HepG2 (cell line): Measurements from ENCODE around the gene GNAI2. TPM values are rescaled to one million over a fixed set of nuclear protein-coding genes. Genes with fewer than 3 reads are reported as not detected.

Source experiments
- DPF2 ChIP-seq: sonication (generic); formaldehyde crosslinking; IDR thresholded peaks from 2 replicates; pipeline ENCODE4 v1.4.0; 2020; ENCODE audit warnings: mild to moderate bottlenecking, low read depth, missing genetic modification reagents, borderline replicate concordance
- HDAC6 ChIP-seq: fragments of 200-600 bp; sonication (generic); IDR thresholded peaks from 2 replicates; pipeline ENCODE4 v1.7.0; 2017; ENCODE audit warnings: mild to moderate bottlenecking, antibody characterized with exemption, low read length, low read depth
- HOXD1 ChIP-seq: sonication (generic); formaldehyde crosslinking; IDR thresholded peaks from 2 replicates; pipeline ENCODE4 v1.5.0; 2020; ENCODE audit warnings: missing genetic modification reagents
- YEATS4 ChIP-seq: sonication (generic); formaldehyde crosslinking; IDR thresholded peaks from 2 replicates; pipeline ENCODE4 v1.4.0; 2020; ENCODE audit warnings: missing genetic modification reagents, borderline replicate concordance
- ZNF121 ChIP-seq: sonication (generic); formaldehyde crosslinking; IDR thresholded peaks from 2 replicates; pipeline ENCODE4 v1.5.0; 2020; ENCODE audit warnings: mild to moderate bottlenecking, missing genetic modification reagents
- polyA plus RNA-seq, 8 experiments: library from polyadenylated mRNA; depleted of rRNA in 3 of 8; stranded (reverse) in 7 of 8; unstranded in 1 of 8; fragments of >200 nt; fragmentation: Illumina TruSeq in 4 of 8; extraction: Trizol in 4 of 8; gene quantifications; 2 replicates each; pipeline versions ENCODE4 v1.2.1 to v1.2.3, GENCODE V29; 2011 to 2016; ENCODE audit warnings: low read depth in 4 of 8, missing spikeins in 1 of 8, mixed read lengths in 1 of 8; ENCODE audit not compliant: insufficient read depth in 1 of 8
- total RNA-seq, 5 experiments: library from RNA; depleted of rRNA; stranded (reverse); fragments of >200 nt; fragmentation: Illumina TruSeq; extraction: Trizol; gene quantifications; 2 replicates each; pipeline ENCODE4 v1.2.3, GENCODE V29; 2016; ENCODE audit warnings: low read depth in 1 of 5
- TF ChIP-seq, protein P1 (sequence below): sonication (generic); formaldehyde crosslinking; IDR thresholded peaks from 2 replicates; pipeline ENCODE4 v1.8.0; 2022; ENCODE audit warnings: low read depth, missing genetic modification reagents
- TF ChIP-seq, protein P2 (sequence below): sonication (generic); formaldehyde crosslinking; IDR thresholded peaks from 2 replicates; pipeline ENCODE4 v1.5.1; 2020; ENCODE audit warnings: missing genetic modification reagents, mild to moderate bottlenecking, borderline replicate concordance
- TF ChIP-seq, protein P3 (sequence below): sonication (generic); formaldehyde crosslinking; IDR thresholded peaks from 2 replicates; pipeline ENCODE4 v1.4.0; 2020; ENCODE audit warnings: missing genetic modification reagents, borderline replicate concordance

Gene GNAI2
- total and polyA plus RNA-seq, 2 of the 13 experiments (the other 11 are each of a cell fraction or from before 2014, with no cell fraction given), result 51.1 to 66.2 TPM

DNA sequence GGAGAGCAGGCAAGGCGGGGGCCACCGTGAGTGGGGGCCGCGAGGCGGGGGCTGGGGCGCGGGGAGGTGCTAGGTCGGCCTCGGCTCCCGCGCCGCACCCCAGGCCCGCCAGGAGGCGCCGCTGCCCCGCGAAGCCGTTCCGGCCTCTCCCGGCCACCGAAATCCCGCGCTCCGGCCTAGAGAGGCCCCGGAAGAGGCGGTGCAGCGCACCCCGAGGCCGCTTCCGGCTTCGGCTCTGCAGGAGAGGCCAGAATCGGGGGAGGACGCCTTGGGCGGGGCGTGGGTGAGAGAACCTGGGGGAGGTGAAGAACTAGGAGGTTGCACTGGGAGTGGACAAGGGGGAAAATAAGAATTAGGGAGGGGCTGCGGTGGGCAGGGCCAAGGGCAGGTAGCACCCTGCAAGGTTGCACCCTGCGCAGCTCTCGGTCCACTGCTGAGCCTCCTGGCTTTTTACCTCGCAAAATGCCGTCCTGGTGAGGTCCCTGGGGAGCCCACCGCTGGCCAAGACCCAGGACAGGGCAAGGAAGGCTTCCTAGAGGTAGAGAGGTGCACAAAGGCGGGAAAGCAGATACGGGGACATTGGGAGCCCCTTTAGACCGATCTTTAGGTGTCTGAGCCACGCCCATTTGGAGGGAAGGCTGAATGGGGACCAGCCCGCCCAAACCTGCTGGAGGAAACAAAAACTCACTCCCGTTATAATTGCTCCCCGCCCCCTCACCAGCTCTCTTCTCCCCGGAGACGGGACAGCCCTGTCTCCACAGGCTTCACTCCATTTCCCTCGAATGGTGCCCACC lies 8.4 kb upstream of the GNAI2 start (continued):
- TF ChIP-seq HOXD1 (CRISPR knock-in tag), result 0 out of 2 replicates have a peak, but pooled peaks have one; percentile 30
- no peak for TF ChIP-seq HDAC6
- no peak for TF ChIP-seq ZNF121 (CRISPR knock-in tag)
- peak; percentile 82 for TF ChIP-seq YEATS4 (CRISPR knock-in tag)
- TF ChIP-seq, protein P1, sequence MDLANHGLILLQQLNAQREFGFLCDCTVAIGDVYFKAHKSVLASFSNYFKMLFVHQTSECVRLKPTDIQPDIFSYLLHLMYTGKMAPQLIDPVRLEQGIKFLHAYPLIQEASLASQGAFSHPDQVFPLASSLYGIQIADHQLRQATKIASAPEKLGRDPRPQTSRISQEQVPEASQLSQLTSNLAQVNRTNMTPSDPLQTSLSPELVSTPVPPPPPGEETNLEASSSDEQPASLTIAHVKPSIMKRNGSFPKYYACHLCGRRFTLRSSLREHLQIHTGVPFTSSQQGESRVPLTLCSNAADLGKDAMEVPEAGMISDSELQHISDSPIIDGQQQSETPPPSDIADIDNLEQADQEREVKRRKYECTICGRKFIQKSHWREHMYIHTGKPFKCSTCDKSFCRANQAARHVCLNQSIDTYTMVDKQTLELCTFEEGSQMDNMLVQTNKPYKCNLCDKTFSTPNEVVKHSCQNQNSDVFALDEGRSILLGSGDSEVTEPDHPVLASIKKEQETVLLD (CRISPR knock-in tag), result no peak
- TF ChIP-seq, protein P2, sequence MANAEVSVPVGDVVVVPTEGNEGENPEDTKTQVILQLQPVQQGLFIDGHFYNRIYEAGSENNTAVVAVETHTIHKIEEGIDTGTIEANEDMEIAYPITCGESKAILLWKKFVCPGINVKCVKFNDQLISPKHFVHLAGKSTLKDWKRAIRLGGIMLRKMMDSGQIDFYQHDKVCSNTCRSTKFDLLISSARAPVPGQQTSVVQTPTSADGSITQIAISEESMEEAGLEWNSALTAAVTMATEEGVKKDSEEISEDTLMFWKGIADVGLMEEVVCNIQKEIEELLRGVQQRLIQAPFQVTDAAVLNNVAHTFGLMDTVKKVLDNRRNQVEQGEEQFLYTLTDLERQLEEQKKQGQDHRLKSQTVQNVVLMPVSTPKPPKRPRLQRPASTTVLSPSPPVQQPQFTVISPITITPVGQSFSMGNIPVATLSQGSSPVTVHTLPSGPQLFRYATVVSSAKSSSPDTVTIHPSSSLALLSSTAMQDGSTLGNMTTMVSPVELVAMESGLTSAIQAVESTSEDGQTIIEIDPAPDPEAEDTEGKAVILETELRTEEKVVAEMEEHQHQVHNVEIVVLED (CRISPR knock-in tag), result peak; percentile 70; the same call in 1 of the 2 replicates
- TF ChIP-seq, protein P3, sequence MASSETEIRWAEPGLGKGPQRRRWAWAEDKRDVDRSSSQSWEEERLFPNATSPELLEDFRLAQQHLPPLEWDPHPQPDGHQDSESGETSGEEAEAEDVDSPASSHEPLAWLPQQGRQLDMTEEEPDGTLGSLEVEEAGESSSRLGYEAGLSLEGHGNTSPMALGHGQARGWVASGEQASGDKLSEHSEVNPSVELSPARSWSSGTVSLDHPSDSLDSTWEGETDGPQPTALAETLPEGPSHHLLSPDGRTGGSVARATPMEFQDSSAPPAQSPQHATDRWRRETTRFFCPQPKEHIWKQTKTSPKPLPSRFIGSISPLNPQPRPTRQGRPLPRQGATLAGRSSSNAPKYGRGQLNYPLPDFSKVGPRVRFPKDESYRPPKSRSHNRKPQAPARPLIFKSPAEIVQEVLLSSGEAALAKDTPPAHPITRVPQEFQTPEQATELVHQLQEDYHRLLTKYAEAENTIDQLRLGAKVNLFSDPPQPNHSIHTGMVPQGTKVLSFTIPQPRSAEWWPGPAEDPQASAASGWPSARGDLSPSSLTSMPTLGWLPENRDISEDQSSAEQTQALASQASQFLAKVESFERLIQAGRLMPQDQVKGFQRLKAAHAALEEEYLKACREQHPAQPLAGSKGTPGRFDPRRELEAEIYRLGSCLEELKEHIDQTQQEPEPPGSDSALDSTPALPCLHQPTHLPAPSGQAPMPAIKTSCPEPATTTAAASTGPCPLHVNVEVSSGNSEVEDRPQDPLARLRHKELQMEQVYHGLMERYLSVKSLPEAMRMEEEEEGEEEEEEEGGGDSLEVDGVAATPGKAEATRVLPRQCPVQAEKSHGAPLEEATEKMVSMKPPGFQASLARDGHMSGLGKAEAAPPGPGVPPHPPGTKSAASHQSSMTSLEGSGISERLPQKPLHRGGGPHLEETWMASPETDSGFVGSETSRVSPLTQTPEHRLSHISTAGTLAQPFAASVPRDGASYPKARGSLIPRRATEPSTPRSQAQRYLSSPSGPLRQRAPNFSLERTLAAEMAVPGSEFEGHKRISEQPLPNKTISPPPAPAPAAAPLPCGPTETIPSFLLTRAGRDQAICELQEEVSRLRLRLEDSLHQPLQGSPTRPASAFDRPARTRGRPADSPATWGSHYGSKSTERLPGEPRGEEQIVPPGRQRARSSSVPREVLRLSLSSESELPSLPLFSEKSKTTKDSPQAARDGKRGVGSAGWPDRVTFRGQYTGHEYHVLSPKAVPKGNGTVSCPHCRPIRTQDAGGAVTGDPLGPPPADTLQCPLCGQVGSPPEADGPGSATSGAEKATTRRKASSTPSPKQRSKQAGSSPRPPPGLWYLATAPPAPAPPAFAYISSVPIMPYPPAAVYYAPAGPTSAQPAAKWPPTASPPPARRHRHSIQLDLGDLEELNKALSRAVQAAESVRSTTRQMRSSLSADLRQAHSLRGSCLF (CRISPR knock-in tag), result no peak
- no peak for TF ChIP-seq DPF2 (CRISPR knock-in tag)
